K562 (cell line): ENCODE data around the gene INSM2. TPM values are rescaled to one million over a fixed set of nuclear protein-coding genes. Genes with fewer than 3 reads are reported as not detected.

Experiments
- ATAC-seq: fragments of 200-7000 bp; cut with Tn5 transposase; 3 replicates; pipeline ENCODE4 v1.9.1; 2020; ENCODE audit warnings: moderate library complexity
- Bru-seq: library from RNA; stranded (reverse); fragments of 400-500 nt; gene quantifications from one replicate; lab custom pipeline; 2021; lab: Mats Ljungman, UMichigan
- BruChase-seq, 2 experiments: library from RNA; stranded (reverse); fragments of 400-500 nt; gene quantifications; one replicate each; lab custom pipeline; 2021; lab: Mats Ljungman, UMichigan
- BruUV-seq: library from RNA; stranded (reverse); fragments of 400-500 nt; replicated peaks from 2 replicates; lab custom pipeline; 2021; lab: Mats Ljungman, UMichigan
- CTCF ChIA-PET: fragments of 300-600 bp; formaldehyde crosslinking; extraction: SDS; loops from one replicate; lab custom pipeline; 2021; ENCODE audit warnings: low intra/inter-chr PET ratio; lab: Yijun Ruan, JAX
- POLR2A ChIA-PET: fragments of 300-600, 350-650 bp; sonication (Branson Sonifier 250); formaldehyde crosslinking; extraction: SDS; loops from one replicate; lab custom pipeline; 2021; ENCODE audit warnings: antibody characterized with exemption, inconsistent platforms; lab: Yijun Ruan, JAX
- DNase-seq, 4 experiments: peaks; one replicate each; pipeline versions ENCODE4 v3.0.0 to v3.0.0-alpha.2; 2011 to 2018; ENCODE audit warnings: low spot score in 3 of 4, mixed read lengths in 3 of 4; ENCODE audit errors: extremely low read depth in 1 of 4
- FAIRE-seq: peaks from 2 replicates; lab custom pipeline; 2011; peaks lifted over from hg19 to GRCh38; lab: Jason Lieb, UNC
- H2AFZ ChIP-seq: 2 replicates; pipeline ENCODE4 v1.6.0; 2011; ENCODE audit warnings: low read depth, low read length, control low read depth, inconsistent platforms
- H3K27ac ChIP-seq: fragments of 200-600 bp; 3 replicates; pipeline ENCODE4 v1.8.0; 2011; ENCODE audit warnings: low read depth, mild to moderate bottlenecking, control low read depth, inconsistent platforms, low read length, moderate library complexity, mixed read lengths; ENCODE audit errors: extremely low read depth
- H3K27me3 ChIP-seq, 2 experiments: fragments of 300-600 bp in 1 of 2; 2 replicates in 1 of 2; 3 replicates in 1 of 2; pipeline versions ENCODE4 v1.6.0 to v1.8.0; 2011; ENCODE audit warnings: inconsistent platforms in 2 of 2, low read length in 2 of 2, mild to moderate bottlenecking in 1 of 2, mixed read lengths in 1 of 2, moderate library complexity in 1 of 2; ENCODE audit not compliant: control insufficient read depth in 2 of 2, insufficient read depth in 2 of 2
- H3K36me3 ChIP-seq: fragments of 300-600 bp; 3 replicates; pipeline ENCODE4 v1.8.0; 2011; ENCODE audit warnings: mild to moderate bottlenecking, low read length, inconsistent platforms; ENCODE audit not compliant: control insufficient read depth, insufficient read depth
- H3K4me1 ChIP-seq, 2 experiments: fragments of 200-600 bp in 1 of 2; replicated peaks in 1 of 2; 2 replicates in 1 of 2; 3 replicates in 1 of 2; pipeline versions ENCODE4 v1.5.1 to v1.8.0; 2011; ENCODE audit warnings: inconsistent platforms in 2 of 2, low read length in 2 of 2, mild to moderate bottlenecking in 1 of 2, mixed read lengths in 1 of 2, moderate library complexity in 1 of 2; ENCODE audit not compliant: control insufficient read depth in 2 of 2, insufficient read depth in 2 of 2
- H3K4me2 ChIP-seq: 2 replicates; pipeline ENCODE4 v1.6.1; 2011; ENCODE audit warnings: low read length, control low read depth, inconsistent platforms, mixed read lengths; ENCODE audit not compliant: insufficient read depth
- H3K4me3 ChIP-seq: fragments of 200-600 bp; sonication (generic), shearing (Covaris generic); 2 replicates; pipeline ENCODE4 v1.5.1; 2016; ENCODE audit warnings: control low read depth, inconsistent platforms
- H3K79me2 ChIP-seq: fragments of 200-600 bp; 3 replicates; pipeline ENCODE4 v1.8.0; 2011; ENCODE audit warnings: low read length, inconsistent platforms; ENCODE audit not compliant: control insufficient read depth, insufficient read depth
- H3K9ac ChIP-seq, 2 experiments: 2 replicates each; pipeline versions ENCODE4 v1.6.0 to v1.6.1; 2011; ENCODE audit warnings: low read depth in 2 of 2, low read length in 2 of 2, control low read depth in 1 of 2, inconsistent platforms in 1 of 2, mild to moderate bottlenecking in 1 of 2, mixed read lengths in 1 of 2; ENCODE audit not compliant: insufficient read depth in 1 of 2
- H3K9me1 ChIP-seq: one replicate; pipeline ENCODE4 v1.6.0; 2011; ENCODE audit warnings: inconsistent platforms, mild to moderate bottlenecking, low read length, moderate library complexity; ENCODE audit not compliant: control insufficient read depth, insufficient read depth
- H3K9me3 ChIP-seq: replicated peaks from 2 replicates; pipeline ENCODE4 v1.5.1; 2011; ENCODE audit warnings: low read depth, low read length, inconsistent platforms; ENCODE audit not compliant: control insufficient read depth, insufficient read depth
- H4K20me1 ChIP-seq: replicated peaks from 2 replicates; pipeline ENCODE4 v1.6.1; 2011; ENCODE audit warnings: low read length, inconsistent platforms, mixed read lengths; ENCODE audit not compliant: control insufficient read depth, insufficient read depth
- ATF4 ChIP-seq: fragments of 450-650 bp; formaldehyde crosslinking; IDR thresholded peaks from 2 replicates; pipeline ENCODE4 v1.4.0; 2022; ENCODE audit warnings: mild to moderate bottlenecking, moderate library complexity
- EP400 ChIP-seq: fragments of 450-650 bp; IDR thresholded peaks from 2 replicates; pipeline ENCODE4 v1.6.1; 2017; ENCODE audit warnings: antibody characterized with exemption, mild to moderate bottlenecking, moderate library complexity
- EWSR1 ChIP-seq: fragments of 450-650 bp; IDR thresholded peaks from 2 replicates; pipeline ENCODE4 v1.6.1; 2018; ENCODE audit warnings: borderline replicate concordance, mild to moderate bottlenecking, low read depth, moderate library complexity; ENCODE audit not compliant: partially characterized antibody
- HNRNPLL ChIP-seq: fragments of 200-400 bp; formaldehyde crosslinking; IDR thresholded peaks from 2 replicates; pipeline ENCODE4 v1.6.1; 2017; ENCODE audit warnings: low read length, low read depth, mild to moderate bottlenecking; ENCODE audit not compliant: poor library complexity, severe bottlenecking
- L3MBTL2 ChIP-seq: fragments of 450-650 bp; IDR thresholded peaks from 2 replicates; pipeline ENCODE4 v1.6.1; 2016; ENCODE audit warnings: mild to moderate bottlenecking, moderate library complexity
- MXI1 ChIP-seq: IDR thresholded peaks from 2 replicates; pipeline ENCODE4 v1.6.1; 2011; ENCODE audit warnings: low read depth, mild to moderate bottlenecking, improper control_type of control experiment, low read length
- NFYB ChIP-seq: IDR thresholded peaks from 2 replicates; pipeline ENCODE4 v1.6.1; 2011; ENCODE audit warnings: mild to moderate bottlenecking, moderate library complexity; ENCODE audit not compliant: insufficient read length; ENCODE audit errors: extremely low read depth
- PCBP1 ChIP-seq: fragments of 200-400 bp; formaldehyde crosslinking; IDR thresholded peaks from 2 replicates; pipeline ENCODE4 v1.6.1; 2018; ENCODE audit warnings: mild to moderate bottlenecking, low read depth, low read length; ENCODE audit not compliant: poor library complexity, severe bottlenecking
- SRSF3 ChIP-seq: fragments of 200-400 bp; formaldehyde crosslinking; IDR thresholded peaks from 2 replicates; pipeline ENCODE4 v1.6.1; 2016; ENCODE audit warnings: mild to moderate bottlenecking, low read length, moderate library complexity; ENCODE audit not compliant: insufficient read depth
- TAF1 ChIP-seq: IDR thresholded peaks from 2 replicates; pipeline ENCODE4 v1.6.1; 2011; ENCODE audit warnings: mild to moderate bottlenecking, low read length, moderate library complexity; ENCODE audit not compliant: insufficient read depth, control insufficient read depth, severe bottlenecking; ENCODE audit errors: extremely low read depth
- TFAP4 ChIP-seq: sonication (generic); formaldehyde crosslinking; IDR thresholded peaks from 2 replicates; pipeline ENCODE4 v1.8.0; 2022; ENCODE audit warnings: missing genetic modification reagents, mild to moderate bottlenecking, moderate library complexity, borderline replicate concordance
- ZBTB2 ChIP-seq: fragments of 450-650 bp; IDR thresholded peaks from 2 replicates; pipeline ENCODE4 v1.6.1; 2016; ENCODE audit warnings: antibody characterized with exemption
- WGBS: fragments of 100-300 bp; shearing (Covaris generic); methylation state at CpG from one replicate; pipeline ENCODE4 v1.1.6; 2016; ENCODE audit warnings: low coverage, mixed read lengths; ENCODE audit not compliant: insufficient coverage; ENCODE audit errors: missing lambda C conversion rate; 5-methylcytosine and 5-hydroxymethylcytosine counted together
- in situ Hi-C: fragments of 300-500 bp; cut with MboI; formaldehyde crosslinking; loops from 4 replicates; pipeline ENCODE4 v1.15.0; 2018; ENCODE audit warnings: inconsistent platforms, mixed read lengths
- intact Hi-C: fragments of 100-400 bp; cut with micrococcal nuclease; formaldehyde crosslinking; loops from 2 replicates; pipeline ENCODE4 v1.14.2; 2022
- long read RNA-seq, 3 experiments: library from polyadenylated mRNA in 2 of 3; library from RNA in 1 of 3; unstranded in 2 of 3; stranded (forward) in 1 of 3; transcript quantifications; one replicate each; pipeline ENCODE4 v2.0.0, GENCODE V29; 2019 to 2022
- polyA minus RNA-seq, 3 experiments: library from RNA; depleted of rRNA, polyadenylated mRNA; stranded (reverse); fragments of >200 nt; gene quantifications; 2 replicates each; pipeline ENCODE4 v1.2.3, GENCODE V29; 2011
- polyA plus RNA-seq, 8 experiments: library from polyadenylated mRNA; depleted of rRNA in 4 of 8; stranded (reverse) in 5 of 8; unstranded in 3 of 8; fragments of >200 nt; fragmentation: Nextera tagmentation in 2 of 8; fragmentation: Illumina TruSeq in 1 of 8; extraction: Ambion mirVana in 2 of 8; extraction: Trizol in 1 of 8; gene quantifications; 2 replicates each; pipeline versions ENCODE4 v1.2.1 to v1.2.3, GENCODE V29; 2011 to 2014; ENCODE audit warnings: inconsistent platforms in 1 of 8, missing spikeins in 1 of 8
- total RNA-seq, 7 experiments: library from RNA; depleted of rRNA in 6 of 7; stranded (reverse); fragments of >200 nt in 6 of 7; fragmentation: Illumina TruSeq in 2 of 7; extraction: Trizol in 2 of 7; gene quantifications; 2 replicates each; pipeline versions ENCODE4 v1.2.1 to v1.2.3, GENCODE V29; 2011 to 2021; ENCODE audit warnings: low replicate concordance in 1 of 7

The INSM2 gene
- not detected in 2 replicates for total RNA-seq (2011; cell fraction: chromatin; rRNA removed; ENCODE audit: low replicate concordance)
- total RNA-seq (2011; cell fraction: nucleolus; rRNA removed) = not detected in 2 replicates
- not detected in 2 replicates for total RNA-seq (2011; cell fraction: nucleoplasm; rRNA removed)
- not detected in 2 replicates for total RNA-seq (2014; rRNA removed)
- total RNA-seq (2014; rRNA removed; fragmentation: Illumina TruSeq; extraction: Trizol) = not detected in 2 replicates
- total RNA-seq (2015; rRNA removed; fragmentation: Illumina TruSeq; extraction: Trizol) = not detected in 2 replicates
- not detected in 2 replicates for total RNA-seq (2021)
- polyA plus RNA-seq (2011; rRNA removed) = not detected in 2 replicates
- polyA plus RNA-seq (2011; cell fraction: cytosol; rRNA removed) = not detected in 2 replicates
- polyA plus RNA-seq (2011; cell fraction: nucleus; rRNA removed) = not detected in 2 replicates
- not detected in 2 replicates for polyA plus RNA-seq (2012)
- polyA plus RNA-seq (2014; fragmentation: Illumina TruSeq; extraction: Trizol) = not detected in 2 replicates
- not detected for polyA plus RNA-seq (2014; fragmentation: Nextera tagmentation; extraction: Ambion mirVana)
- not detected in 2 replicates for polyA plus RNA-seq (2014; rRNA removed)
- not detected in 2 replicates for polyA minus RNA-seq (2011; rRNA and poly(A)+ RNA removed)
- not detected in 2 replicates for polyA minus RNA-seq (2011; cell fraction: cytosol; rRNA and poly(A)+ RNA removed)
- polyA minus RNA-seq (2011; cell fraction: nucleus; rRNA and poly(A)+ RNA removed) = not detected in 2 replicates
- not detected for Bru-seq, nascent RNA
- not detected for BruChase-seq, experiment 1, labeled RNA remaining after a 2-hour chase
- BruChase-seq, experiment 2, labeled RNA remaining after a 6-hour chase = not detected
- long read RNA-seq, experiment 1 = 0 reads
- long read RNA-seq, experiment 2 = 0 reads
- long read RNA-seq, experiment 3 = 0 reads

GRCh38 chr14:35533357-35534207 is at the start of gene INSM2:
INSM2 (plus strand) TSS chr14:35534164; CDS start chr14:35534253, 89 bp downstream.
- Histone ChIP-seq H3K27me3 (peaks cover 7 to 18% of the 10 kb centered on the region in 2 experiments; a peak in 4 of 5 replicates), H2AFZ (peak within 1 kb of the TSS; percentile 79), H3K9ac (0 out of 4 replicates have a peak within 1 kb of the TSS, but pooled peaks of 1 of the 2 experiments have one; percentile 76), H3K4me1 (peaks cover 0 to 28% of the 10 kb centered on the region in 2 experiments; a peak in 2 of 5 replicates), H3K36me3 (no peaks in the 10 kb centered on the region), H4K20me1 (no peaks in the 10 kb centered on the region), H3K9me3 (no peaks in the 10 kb centered on the region), H3K79me2 (no peaks in the 10 kb centered on the region), H3K9me1 (no peaks in the 10 kb centered on the region), H3K4me3 (peak within 1 kb of the TSS; percentile 41), H3K27ac (no peak within 1 kb of the TSS), H3K4me2 (peak within 1 kb of the TSS; percentile 70)
- ATAC-seq (peak; percentile 89), DNase-seq (peak; percentile 62 to 69 (median 66)), FAIRE-seq (no peak)
- ChIA-PET POLR2A (interaction anchor here (0.9 kb wide), 1 partner anchor 54 kb away, joined by 4 read pairs; no protein-coding TSS in a partner anchor), CTCF (no interaction called here)
- WGBS = 2% methylated on average over 61 of the region's 100 CpGs
- in situ Hi-C loops = no loop called here
- intact Hi-C loops = loop anchor here (5.0 to 10.0 kb wide), 2 partner anchors 154 to 291 kb away; partner anchors contain the start of gene BRMS1L
- BruUV-seq = no TSS peak
- TF ChIP-seq ZBTB2 (no peak), NFYB (peak; percentile 50), HNRNPLL (no peak), SRSF3 (no peak), PCBP1 (no peak), TFAP4 (CRISPR knock-in tag) (peak; percentile 89), ATF4 (no peak), MXI1 (no peak), EWSR1 (no peak), TAF1 (no peak), L3MBTL2 (peak; percentile 46), EP400 (no peak)
